Ovary (tissue), 3 donors: ENCODE data around the gene ZNF606.

Source experiments
- CTCF ChIP-seq, 3 donors: fragments of 450-650 bp in 2 of 3; fragments of 200-600 bp in 1 of 3; IDR thresholded peaks; one replicate each; pipeline versions ENCODE4 v1.5.1 to v1.8.0; 2016 to 2022; ENCODE audit warnings: antibody characterized with exemption in 3 of 3, mild to moderate bottlenecking in 1 of 3
- EP300 ChIP-seq: sonication (generic); formaldehyde crosslinking; IDR thresholded peaks from one replicate; pipeline ENCODE4 v1.6.1; 2017; ENCODE audit warnings: antibody characterized with exemption
- POLR2A ChIP-seq: fragments of 450-650 bp; IDR thresholded peaks from one replicate; pipeline ENCODE4 v1.6.1; 2017; ENCODE audit warnings: antibody characterized with exemption, mild to moderate bottlenecking, moderate library complexity
- donor health status: DM: no; HTN: no; CAD: no.

- TF ChIP-seq CTCF (IDR thresholded peaks at IDR 0.05) (no peak), EP300 (no peak), POLR2A (no peak)
These were observed 28.2 kb downstream of the ZNF606 start, which contains the start of gene C19orf18 for GRCh38 chr19:57974434-57974833.
